ENCODE data around the gene PMS2.
"Not testable (repeated sequence)": the region's sequence is repeated elsewhere in the genome, so short reads cannot be mapped to it uniquely, and the experiment has no call there.

Gene PMS2

GRCh38 chr7:6008668-6009611, at the start of gene PMS2, which contains the start of gene AIMP2:
PMS2 (minus strand) TSS chr7:6009049; CDS start chr7:6009019, 30 bp downstream.
AIMP2 (plus strand) TSS chr7:6009272; CDS start chr7:6009364, 92 bp downstream.
- Histone ChIP-seq H3K27ac (ENCODE audit: low read depth, low read length) (peak within 1 kb of the TSS; percentile 85), H3K4me3 (ENCODE audit: low read depth in 1 of 2, low read length in 2 of 2) (peak within 1 kb of the TSS; percentile 58 to 76), H3K36me3 (ENCODE audit: insufficient read depth, low read length) (no peaks in the 10 kb centered on the region), H3K27me3 (ENCODE audit: control insufficient read depth in 1 of 2, insufficient read depth in 2 of 2, low read length in 2 of 2) (no peaks in the 10 kb centered on the region), H3K4me1 (ENCODE audit: insufficient read depth, low read length) (peaks cover 12% of the 10 kb centered on the region), H3K9ac (ENCODE audit: low read length) (peak within 1 kb of the TSS; percentile 57), H3K9me3 (ENCODE audit: low read length) (no peaks in the 10 kb centered on the region)

- H3K9ac ChIP-seq (ENCODE audit: low read length), result no peak overlapping the region
- peak overlapping the region in 1 of 2 donors; percentile 88 for H3K4me3 ChIP-seq (ENCODE audit: low read depth in 1 of 2, low read length in 2 of 2)
- H3K4me1 ChIP-seq (ENCODE audit: insufficient read depth, low read length), result peaks cover 7% of the 10 kb centered on the region
- no peak overlapping the region for H3K27ac ChIP-seq (ENCODE audit: low read depth, low read length)
- H3K9me3 ChIP-seq (ENCODE audit: low read length), result no peaks in the 10 kb centered on the region
- no peaks in the 10 kb centered on the region for H3K36me3 ChIP-seq (ENCODE audit: insufficient read depth, low read length)
- H3K27me3 ChIP-seq (ENCODE audit: control insufficient read depth in 1 of 2, insufficient read depth in 2 of 2, low read length in 2 of 2), result no peaks in the 10 kb centered on the region
Observed at GRCh38 chr7:6057316-6058129, 48.7 kb upstream of the PMS2 start.

- no peaks in the 10 kb centered on the region for H3K27me3 ChIP-seq (ENCODE audit: control insufficient read depth in 1 of 2, insufficient read depth in 2 of 2, low read length in 2 of 2)
- no peak overlapping the region for H3K4me3 ChIP-seq (ENCODE audit: low read depth in 1 of 2, low read length in 2 of 2)
- no peak overlapping the region for H3K9ac ChIP-seq (ENCODE audit: low read length)
- H3K27ac ChIP-seq (ENCODE audit: low read depth, low read length), result no peak overlapping the region
- no peaks in the 10 kb centered on the region for H3K36me3 ChIP-seq (ENCODE audit: insufficient read depth, low read length)
- peaks cover 7% of the 10 kb centered on the region for H3K4me1 ChIP-seq (ENCODE audit: insufficient read depth, low read length)
- no peaks in the 10 kb centered on the region for H3K9me3 ChIP-seq (ENCODE audit: low read length)
Observed at GRCh38 chr7:6056616-6057015, 47.8 kb upstream of the PMS2 start.

GRCh38 chr7:6051185-6051584, 42.3 kb upstream of the PMS2 start:
- H3K4me3 ChIP-seq (ENCODE audit: low read depth in 1 of 2, low read length in 2 of 2); H3K36me3 ChIP-seq (ENCODE audit: insufficient read depth, low read length); H3K27ac ChIP-seq (ENCODE audit: low read depth, low read length); H3K27me3 ChIP-seq (ENCODE audit: control insufficient read depth in 1 of 2, insufficient read depth in 2 of 2, low read length in 2 of 2); H3K4me1 ChIP-seq (ENCODE audit: insufficient read depth, low read length); H3K9me3 ChIP-seq (ENCODE audit: low read length); H3K9ac ChIP-seq (ENCODE audit: low read length): not testable (repeated sequence)

DNA sequence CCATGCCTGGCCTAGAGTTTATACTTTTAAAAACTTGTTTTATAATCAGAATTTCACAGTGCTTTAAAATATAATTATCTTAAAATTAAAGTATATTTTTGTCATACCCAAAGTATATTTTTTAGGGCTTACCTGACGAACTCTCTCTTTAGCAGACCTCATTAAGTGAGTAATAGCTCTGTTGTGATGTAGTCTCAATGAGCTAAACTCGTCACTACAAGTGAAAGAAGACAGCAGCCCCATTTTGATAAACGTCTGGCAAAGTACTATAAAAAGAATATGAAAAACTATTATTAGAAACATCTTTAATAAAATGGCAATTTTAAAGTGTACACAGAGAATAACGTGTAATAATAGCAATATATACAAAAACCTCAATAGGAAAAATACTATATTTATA, 40.9 kb upstream of the PMS2 start:
- no peaks in the 10 kb centered on the region for H3K27me3 ChIP-seq (ENCODE audit: control insufficient read depth in 1 of 2, insufficient read depth in 2 of 2, low read length in 2 of 2)
- H3K4me3 ChIP-seq (ENCODE audit: low read depth in 1 of 2, low read length in 2 of 2), result no peak overlapping the region
- no peaks in the 10 kb centered on the region for H3K4me1 ChIP-seq (ENCODE audit: insufficient read depth, low read length)
- no peak overlapping the region for H3K27ac ChIP-seq (ENCODE audit: low read depth, low read length)
- no peaks in the 10 kb centered on the region for H3K9me3 ChIP-seq (ENCODE audit: low read length)
- peaks cover 12% of the 10 kb centered on the region for H3K36me3 ChIP-seq (ENCODE audit: insufficient read depth, low read length)
- H3K9ac ChIP-seq (ENCODE audit: low read length), result no peak overlapping the region

DNA sequence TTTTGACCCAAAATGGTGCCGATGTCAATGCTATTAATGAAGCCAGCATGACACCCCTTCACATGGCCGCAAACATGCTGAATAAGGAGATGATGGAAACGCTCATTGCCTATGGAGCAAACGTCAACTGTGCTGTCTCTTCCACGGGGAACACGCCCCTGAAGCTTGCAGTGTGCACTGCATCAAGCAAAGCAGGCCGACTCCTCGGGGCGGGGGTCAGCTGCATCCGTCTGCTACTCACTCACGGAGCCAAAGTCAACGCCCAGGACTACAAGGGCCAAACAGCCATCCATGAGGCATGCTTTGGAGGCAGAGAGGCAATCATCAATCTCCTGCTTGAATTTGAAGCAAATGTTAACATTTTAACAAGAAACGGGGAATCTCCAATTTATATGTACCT, 26.8 kb upstream of the PMS2 start:
- Histone ChIP-seq H3K27ac (ENCODE audit: low read depth, low read length) (no peak overlapping the region), H3K9ac (ENCODE audit: low read length) (no peak overlapping the region), H3K4me1 (ENCODE audit: insufficient read depth, low read length) (no peaks in the 10 kb centered on the region), H3K36me3 (ENCODE audit: insufficient read depth, low read length) (peaks cover 39% of the 10 kb centered on the region), H3K9me3 (ENCODE audit: low read length) (no peaks in the 10 kb centered on the region), H3K27me3 (ENCODE audit: control insufficient read depth in 1 of 2, insufficient read depth in 2 of 2, low read length in 2 of 2) (no peaks in the 10 kb centered on the region), H3K4me3 (ENCODE audit: low read depth in 1 of 2, low read length in 2 of 2) (no peak overlapping the region)

DNA sequence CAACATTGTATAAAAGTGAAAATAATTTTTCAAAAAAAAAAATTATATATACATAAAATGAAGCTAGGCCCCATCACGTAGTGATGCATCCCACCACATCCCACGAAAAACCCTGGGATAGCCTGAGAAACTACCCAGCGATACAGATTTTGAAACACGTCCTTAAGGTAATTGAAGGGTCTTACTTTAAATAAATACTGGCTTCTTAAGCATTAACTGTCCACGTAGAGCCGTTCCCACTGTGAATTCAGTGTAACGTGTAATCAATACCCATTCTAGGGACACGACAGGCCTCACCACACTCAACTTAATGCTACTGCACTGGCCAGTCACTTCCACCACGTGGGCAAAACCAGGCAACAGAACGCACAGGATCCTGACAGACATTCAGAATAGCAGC, 26.3 kb upstream of the PMS2 start:
- Histone ChIP-seq H3K27ac (ENCODE audit: low read depth, low read length) (no peak overlapping the region), H3K4me1 (ENCODE audit: insufficient read depth, low read length) (no peaks in the 10 kb centered on the region), H3K9me3 (ENCODE audit: low read length) (no peaks in the 10 kb centered on the region), H3K27me3 (ENCODE audit: control insufficient read depth in 1 of 2, insufficient read depth in 2 of 2, low read length in 2 of 2) (no peaks in the 10 kb centered on the region), H3K4me3 (ENCODE audit: low read depth in 1 of 2, low read length in 2 of 2) (no peak overlapping the region), H3K36me3 (ENCODE audit: insufficient read depth, low read length) (peaks cover 34% of the 10 kb centered on the region), H3K9ac (ENCODE audit: low read length) (no peak overlapping the region)

- Histone ChIP-seq H3K4me3 (ENCODE audit: low read depth in 1 of 2, low read length in 2 of 2) (no peak overlapping the region), H3K9me3 (ENCODE audit: low read length) (no peaks in the 10 kb centered on the region), H3K27me3 (ENCODE audit: control insufficient read depth in 1 of 2, insufficient read depth in 2 of 2, low read length in 2 of 2) (no peaks in the 10 kb centered on the region), H3K9ac (ENCODE audit: low read length) (no peak overlapping the region), H3K4me1 (ENCODE audit: insufficient read depth, low read length) (no peaks in the 10 kb centered on the region), H3K27ac (ENCODE audit: low read depth, low read length) (no peak overlapping the region), H3K36me3 (ENCODE audit: insufficient read depth, low read length) (peaks cover 34% of the 10 kb centered on the region)
Observed at GRCh38 chr7:6032641-6033040, 23.8 kb upstream of the PMS2 start.

- Histone ChIP-seq H3K4me3 (ENCODE audit: low read depth in 1 of 2, low read length in 2 of 2) (no peak overlapping the region), H3K4me1 (ENCODE audit: insufficient read depth, low read length) (no peaks in the 10 kb centered on the region), H3K27ac (ENCODE audit: low read depth, low read length) (no peak overlapping the region), H3K36me3 (ENCODE audit: insufficient read depth, low read length) (peaks cover 39% of the 10 kb centered on the region), H3K9me3 (ENCODE audit: low read length) (no peaks in the 10 kb centered on the region), H3K27me3 (ENCODE audit: control insufficient read depth in 1 of 2, insufficient read depth in 2 of 2, low read length in 2 of 2) (no peaks in the 10 kb centered on the region), H3K9ac (ENCODE audit: low read length) (no peak overlapping the region)
Observed at GRCh38 chr7:6032167-6032566, 23.3 kb upstream of the PMS2 start.

DNA sequence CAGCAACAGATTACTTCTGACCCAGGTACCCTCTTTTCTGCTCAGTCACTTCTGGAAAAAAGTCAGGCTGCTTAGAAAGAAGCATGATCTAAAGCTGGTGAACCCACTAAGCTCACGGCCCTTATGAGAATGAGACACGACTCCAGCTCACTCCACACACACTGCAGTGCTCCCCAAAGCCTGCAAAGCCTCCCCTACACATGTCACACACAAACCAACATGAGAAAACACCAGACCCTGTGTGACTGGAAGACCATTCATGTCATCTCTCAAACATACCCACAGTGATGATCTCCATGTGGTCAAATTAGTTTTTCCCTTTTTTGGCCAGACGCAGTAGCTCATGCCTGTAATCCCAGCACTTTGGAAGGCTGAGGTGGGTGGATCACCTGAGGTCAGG, 22.7 kb upstream of the PMS2 start:
- peaks cover 44% of the 10 kb centered on the region for H3K36me3 ChIP-seq (ENCODE audit: insufficient read depth, low read length)
- no peak overlapping the region for H3K4me3 ChIP-seq (ENCODE audit: low read depth in 1 of 2, low read length in 2 of 2)
- no peaks in the 10 kb centered on the region for H3K27me3 ChIP-seq (ENCODE audit: control insufficient read depth in 1 of 2, insufficient read depth in 2 of 2, low read length in 2 of 2)
- H3K9ac ChIP-seq (ENCODE audit: low read length), result no peak overlapping the region
- H3K4me1 ChIP-seq (ENCODE audit: insufficient read depth, low read length), result no peaks in the 10 kb centered on the region
- no peak overlapping the region for H3K27ac ChIP-seq (ENCODE audit: low read depth, low read length)
- H3K9me3 ChIP-seq (ENCODE audit: low read length), result no peaks in the 10 kb centered on the region

DNA sequence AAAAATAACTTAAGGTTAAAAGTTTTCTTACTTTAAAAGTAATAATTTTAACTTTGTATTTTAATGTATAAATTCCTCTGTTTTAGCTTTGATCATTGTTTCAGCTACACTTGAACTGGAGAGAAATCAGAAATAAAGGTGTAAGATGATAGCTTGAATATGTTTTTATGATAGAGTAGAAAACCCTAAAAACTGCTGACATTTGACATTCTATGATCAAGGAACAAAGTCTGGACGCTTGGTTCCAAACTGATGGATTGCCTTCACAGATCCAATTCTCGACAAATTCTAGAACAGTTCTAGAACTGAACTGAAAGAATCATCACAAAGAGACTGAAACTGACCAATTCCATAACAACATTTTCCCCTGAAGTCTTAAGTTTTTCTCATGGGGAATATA, 22.1 kb upstream of the PMS2 start, which contains the start of gene ANKRD61:
TSS of gene ANKRD61 (plus strand) at position 389 of the 400 bp plus-strand sequence. CDS start at position 389, 0 bp downstream.
- H3K36me3 ChIP-seq (ENCODE audit: insufficient read depth, low read length), result peaks cover 44% of the 10 kb centered on the region
- H3K9me3 ChIP-seq (ENCODE audit: low read length), result no peaks in the 10 kb centered on the region
- no peak within 1 kb of the TSS for H3K4me3 ChIP-seq (ENCODE audit: low read depth in 1 of 2, low read length in 2 of 2)
- no peaks in the 10 kb centered on the region for H3K27me3 ChIP-seq (ENCODE audit: control insufficient read depth in 1 of 2, insufficient read depth in 2 of 2, low read length in 2 of 2)
- H3K27ac ChIP-seq (ENCODE audit: low read depth, low read length), result no peak within 1 kb of the TSS
- H3K9ac ChIP-seq (ENCODE audit: low read length), result no peak within 1 kb of the TSS
- no peaks in the 10 kb centered on the region for H3K4me1 ChIP-seq (ENCODE audit: insufficient read depth, low read length)

All from muscle layer of colon (tissue), 2 donors.